GM12801 (cell line): ENCODE measurements around the gene ANKRD13C.

Source experiments
- CTCF ChIP-seq: IDR thresholded peaks from one replicate; pipeline ENCODE4 v1.5.1; 2011; ENCODE audit warnings: control low read depth; ENCODE audit not compliant: insufficient read length; ENCODE audit errors: extremely low read depth

The ANKRD13C gene

DNA sequence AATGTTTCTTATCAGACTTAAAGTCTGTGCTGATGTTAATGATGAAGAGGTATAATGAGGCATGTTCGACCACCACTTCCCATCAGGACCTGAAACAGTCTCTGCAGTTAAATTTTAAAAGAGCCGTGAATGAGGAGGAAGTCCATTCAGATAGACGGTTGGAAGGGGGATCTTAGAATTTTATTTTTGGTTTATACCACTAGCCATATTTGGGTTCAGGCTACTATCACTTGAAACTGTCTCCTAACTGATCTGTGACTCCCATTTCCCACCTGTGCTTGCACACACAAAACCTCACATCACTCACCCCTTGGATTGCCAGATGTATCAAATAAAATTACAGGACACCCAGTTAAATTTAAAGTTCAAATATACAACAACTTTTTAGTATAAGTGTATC lies 9.9 kb upstream of the ANKRD13C start:
- no peak for TF ChIP-seq CTCF

GRCh38 chr1:70361727-70362398 lies 7.3 kb upstream of the ANKRD13C start:
- no peak for TF ChIP-seq CTCF

- no peak for TF ChIP-seq CTCF
Measured at GRCh38 chr1:70360321-70360720, 5.8 kb upstream of the ANKRD13C start.

- no peak for TF ChIP-seq CTCF
Measured at GRCh38 chr1:70358921-70359564, 4.5 kb upstream of the ANKRD13C start.

GRCh38 chr1:70355920-70356319 lies 1.4 kb upstream of the ANKRD13C start:
- no peak for TF ChIP-seq CTCF

GRCh38 chr1:70355111-70355407 lies 537 bp upstream of the ANKRD13C start:
- TF ChIP-seq CTCF, result no peak

DNA sequence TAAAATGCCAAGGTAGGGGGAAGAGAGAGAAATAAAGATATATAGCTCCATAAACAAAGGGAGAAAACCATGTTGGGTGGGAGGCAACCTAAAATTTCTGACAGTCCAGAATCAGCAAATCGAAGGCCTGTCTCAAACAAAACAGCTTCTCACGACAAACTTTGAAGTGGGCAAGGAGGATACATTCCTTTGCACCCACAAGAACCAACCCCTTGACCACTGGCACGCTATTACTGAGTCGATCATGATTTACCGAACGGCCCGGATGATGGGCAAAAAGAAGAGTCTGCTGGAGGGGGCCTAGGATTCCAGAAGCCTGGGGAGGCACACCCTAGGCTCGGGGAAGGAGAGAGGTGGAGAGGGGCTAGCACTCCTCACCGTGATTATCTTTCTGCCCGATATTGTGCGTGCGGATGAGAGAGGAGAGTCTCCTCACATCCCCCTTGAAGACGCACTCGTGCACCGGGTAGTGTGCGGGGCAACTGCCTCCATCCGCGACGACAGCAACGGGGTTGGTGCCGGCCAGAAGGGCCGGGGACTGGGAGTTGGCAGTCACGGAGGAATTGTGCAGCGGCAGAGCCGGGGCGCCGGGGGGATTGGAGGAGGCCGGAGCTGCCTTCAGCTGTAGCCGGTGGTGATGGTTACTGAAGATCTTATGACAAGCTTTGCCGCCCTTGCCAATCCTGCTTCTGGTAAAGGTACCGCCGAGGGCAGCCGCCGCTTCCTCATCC lies 756 bp downstream of the ANKRD13C start:
- no peak for TF ChIP-seq CTCF
